ENCODE results near the gene SCRN1. TPM values are rescaled to one million over a fixed set of nuclear protein-coding genes. Genes with fewer than 3 reads are reported as not detected.

SCRN1 gene
- total RNA-seq, 1 experiment from 2014 or later, result 96.2 TPM

- TF ChIP-seq ETV6 (CRISPR knock-in tag; IDR thresholded peaks at IDR 0.05), result no peak
- TF ChIP-seq CBFB (CRISPR knock-in tag; IDR thresholded peaks at IDR 0.05; ENCODE audit: low read depth), result no peak
- TF ChIP-seq ZSCAN18 (CRISPR knock-in tag; IDR thresholded peaks at IDR 0.05), result no peak
- no peak for TF ChIP-seq JUN (CRISPR knock-in tag; IDR thresholded peaks at IDR 0.05)
- no peak for TF ChIP-seq CDX4 (CRISPR knock-in tag; IDR thresholded peaks at IDR 0.05; ENCODE audit: borderline replicate concordance)
- TF ChIP-seq RORB (CRISPR knock-in tag; IDR thresholded peaks at IDR 0.05), result no peak
- no peak for TF ChIP-seq PRRX2 (CRISPR knock-in tag; IDR thresholded peaks at IDR 0.05)
- TF ChIP-seq IRF1 (CRISPR knock-in tag; IDR thresholded peaks at IDR 0.05), result no peak
- no peak for TF ChIP-seq E2F5 (CRISPR knock-in tag; IDR thresholded peaks at IDR 0.05)
- TF ChIP-seq IRF2 (CRISPR knock-in tag; IDR thresholded peaks at IDR 0.05; ENCODE audit: borderline replicate concordance, low read depth), result no peak
- ChIA-PET CTCF (interaction anchor here (0.6 to 1.2 kb wide), 9 partner anchors 8 to 594 kb away, joined by 3 to 7 read pairs (median 4); no protein-coding TSS in a partner anchor), POLR2A (interaction anchor here (0.6 kb wide), 1 partner anchor 20 kb away, joined by 3 read pairs; no protein-coding TSS in a partner anchor)
- no peak for DNase-seq (ENCODE audit: low spot score)
- Mint-ChIP-seq H3K36me3 (no peaks in the 10 kb centered on the region), H3K27me3 (ENCODE audit: low read depth) (no peaks in the 10 kb centered on the region), H3K9me3 (no peaks in the 10 kb centered on the region), H3K4me1 (no peaks in the 10 kb centered on the region), H3K4me3 (no peak overlapping the region), H3K27ac (no peak overlapping the region)
- no peak for ATAC-seq
Measured at GRCh38 chr7:29871787-29872398, 117.7 kb downstream of the SCRN1 start.

Other genes starting within 250 kb of the SCRN1 start
- gene WIPF3, start 183.3 kb downstream of the SCRN1 start, total RNA-seq (2021), result 9.9 to 11.4 TPM (median 10.5 TPM) in 3 replicates
- gene FKBP14, start 36.9 kb upstream of the SCRN1 start, total RNA-seq (2021), result 18.1 to 23.0 TPM (median 19.2 TPM) in 3 replicates
- gene PLEKHA8, start 38.6 kb upstream of the SCRN1 start, total RNA-seq (2021), result 38.1 to 40.1 TPM (median 38.6 TPM) in 3 replicates
- gene MTURN, start 145.2 kb upstream of the SCRN1 start, total RNA-seq (2021), result 5.0 to 6.4 TPM (median 5.4 TPM) in 3 replicates